ENCODE data around the gene HTR4. TPM values are rescaled to one million over a fixed set of nuclear protein-coding genes. Genes with fewer than 3 reads are reported as not detected.

Gene HTR4
- total RNA-seq, 1 experiment from 2014 or later = not detected

- Histone ChIP-seq H3K4me3 (ENCODE audit: low read depth, low read length, poor library complexity, severe bottlenecking) (no peak overlapping the region), H3K36me3 (ENCODE audit: insufficient read depth, low read length, poor library complexity, severe bottlenecking) (no peaks in the 10 kb centered on the region), H3K27ac (ENCODE audit: low read depth, low read length, poor library complexity, severe bottlenecking) (no peak overlapping the region), H3K4me1 (ENCODE audit: insufficient read depth, low read length, poor library complexity, severe bottlenecking) (no peaks in the 10 kb centered on the region), H3K27me3 (replicated peaks; ENCODE audit: insufficient read depth, low read depth, low read length, poor library complexity) (peaks cover 12% of the 10 kb centered on the region), H3K9me3 (ENCODE audit: low read depth, low read length, poor library complexity, severe bottlenecking) (no peaks in the 10 kb centered on the region)
- TF ChIP-seq, protein P1, sequence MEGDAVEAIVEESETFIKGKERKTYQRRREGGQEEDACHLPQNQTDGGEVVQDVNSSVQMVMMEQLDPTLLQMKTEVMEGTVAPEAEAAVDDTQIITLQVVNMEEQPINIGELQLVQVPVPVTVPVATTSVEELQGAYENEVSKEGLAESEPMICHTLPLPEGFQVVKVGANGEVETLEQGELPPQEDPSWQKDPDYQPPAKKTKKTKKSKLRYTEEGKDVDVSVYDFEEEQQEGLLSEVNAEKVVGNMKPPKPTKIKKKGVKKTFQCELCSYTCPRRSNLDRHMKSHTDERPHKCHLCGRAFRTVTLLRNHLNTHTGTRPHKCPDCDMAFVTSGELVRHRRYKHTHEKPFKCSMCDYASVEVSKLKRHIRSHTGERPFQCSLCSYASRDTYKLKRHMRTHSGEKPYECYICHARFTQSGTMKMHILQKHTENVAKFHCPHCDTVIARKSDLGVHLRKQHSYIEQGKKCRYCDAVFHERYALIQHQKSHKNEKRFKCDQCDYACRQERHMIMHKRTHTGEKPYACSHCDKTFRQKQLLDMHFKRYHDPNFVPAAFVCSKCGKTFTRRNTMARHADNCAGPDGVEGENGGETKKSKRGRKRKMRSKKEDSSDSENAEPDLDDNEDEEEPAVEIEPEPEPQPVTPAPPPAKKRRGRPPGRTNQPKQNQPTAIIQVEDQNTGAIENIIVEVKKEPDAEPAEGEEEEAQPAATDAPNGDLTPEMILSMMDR (conservative IDR thresholded peaks at IDR 0.05; ENCODE audit: low read depth, low read length) = no peak
- no peak for TF ChIP-seq EZH2 (IDR thresholded peaks at IDR 0.05; ENCODE audit: borderline replicate concordance, low read depth, low read length, poor library complexity, severe bottlenecking)
- ChIA-PET POLR2A (ENCODE audit: low non-redundant PET) (interaction anchor here (0.6 kb wide), 1 partner anchor 58 kb away, joined by 4 read pairs; no protein-coding TSS in a partner anchor), CTCF (no interaction called here)
- no TSS peak for BruUV-seq (replicated peaks)
- no peak for DNase-seq (ENCODE audit: low spot score)
- intact Hi-C loops (cut with micrococcal nuclease; ENCODE audit: unreplicated experiment) = no loop called here
Observed at GRCh38 chr5:148606296-148606695, 48.0 kb downstream of the HTR4 start.

DNA sequence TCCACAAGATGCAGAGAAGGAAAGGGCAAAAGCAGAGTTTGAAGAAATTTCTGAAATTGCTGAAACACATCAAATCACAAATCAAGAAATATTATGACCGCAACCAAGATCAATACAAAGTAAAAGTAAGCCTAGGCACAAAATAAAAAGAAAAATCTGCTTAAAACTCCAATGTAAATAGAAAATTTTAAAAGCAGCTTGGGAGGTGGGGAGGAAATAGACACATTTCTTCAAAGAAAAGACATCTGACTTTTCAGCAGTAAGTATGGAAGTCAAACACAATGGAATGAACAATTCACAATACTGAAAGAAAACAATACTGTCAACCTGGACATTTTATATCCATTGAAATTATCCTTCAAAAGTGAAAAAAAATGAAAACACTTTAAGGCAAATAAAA is 55.1 kb downstream of the HTR4 start:
- Histone ChIP-seq H3K9me3 (ENCODE audit: low read depth, low read length, poor library complexity, severe bottlenecking) (peaks cover 10% of the 10 kb centered on the region), H3K4me1 (ENCODE audit: insufficient read depth, low read length, poor library complexity, severe bottlenecking) (no peaks in the 10 kb centered on the region), H3K36me3 (ENCODE audit: insufficient read depth, low read length, poor library complexity, severe bottlenecking) (no peaks in the 10 kb centered on the region), H3K4me3 (ENCODE audit: low read depth, low read length, poor library complexity, severe bottlenecking) (no peak overlapping the region), H3K27me3 (replicated peaks; ENCODE audit: insufficient read depth, low read depth, low read length, poor library complexity) (peaks cover 6% of the 10 kb centered on the region), H3K27ac (ENCODE audit: low read depth, low read length, poor library complexity, severe bottlenecking) (no peak overlapping the region)
- intact Hi-C loops (cut with micrococcal nuclease; ENCODE audit: unreplicated experiment) = no loop called here
- CTCF ChIA-PET = no interaction called here
- POLR2A ChIA-PET (ENCODE audit: low non-redundant PET) = no interaction called here
- no peak for DNase-seq (ENCODE audit: low spot score)
- TF ChIP-seq, protein P1 (conservative IDR thresholded peaks at IDR 0.05; ENCODE audit: low read depth, low read length) = no peak
- TF ChIP-seq EZH2 (IDR thresholded peaks at IDR 0.05; ENCODE audit: borderline replicate concordance, low read depth, low read length, poor library complexity, severe bottlenecking) = no peak
- no TSS peak for BruUV-seq (replicated peaks)

DNA sequence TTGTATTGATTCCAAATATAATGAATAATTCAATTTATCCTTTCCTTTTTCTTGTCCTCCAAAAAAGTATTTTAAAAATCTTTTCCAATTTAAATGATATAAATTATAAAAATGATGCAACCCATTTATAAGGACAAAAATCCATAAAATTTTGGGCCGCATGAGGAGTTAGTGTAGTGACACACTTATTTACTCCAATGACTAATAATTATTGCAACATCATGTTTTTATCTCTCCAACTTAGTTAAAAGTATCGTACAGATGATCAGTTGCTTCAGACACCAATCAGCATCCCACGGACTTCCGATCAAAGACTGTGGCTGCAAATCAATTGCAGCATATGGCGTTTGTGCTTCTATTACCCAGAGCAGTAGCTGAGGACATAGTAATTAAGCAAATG is 58.6 kb downstream of the HTR4 start:
- intact Hi-C loops (cut with micrococcal nuclease; ENCODE audit: unreplicated experiment) = no loop called here
- ChIA-PET CTCF (no interaction called here), POLR2A (ENCODE audit: low non-redundant PET) (no interaction called here)
- TF ChIP-seq EZH2 (IDR thresholded peaks at IDR 0.05; ENCODE audit: borderline replicate concordance, low read depth, low read length, poor library complexity, severe bottlenecking) = no peak
- TF ChIP-seq, protein P1 (conservative IDR thresholded peaks at IDR 0.05; ENCODE audit: low read depth, low read length) = no peak
- Histone ChIP-seq H3K4me3 (ENCODE audit: low read depth, low read length, poor library complexity, severe bottlenecking) (no peak overlapping the region), H3K9me3 (ENCODE audit: low read depth, low read length, poor library complexity, severe bottlenecking) (peaks cover 10% of the 10 kb centered on the region), H3K36me3 (ENCODE audit: insufficient read depth, low read length, poor library complexity, severe bottlenecking) (no peaks in the 10 kb centered on the region), H3K4me1 (ENCODE audit: insufficient read depth, low read length, poor library complexity, severe bottlenecking) (no peaks in the 10 kb centered on the region), H3K27me3 (replicated peaks; ENCODE audit: insufficient read depth, low read depth, low read length, poor library complexity) (peaks cover 10% of the 10 kb centered on the region), H3K27ac (ENCODE audit: low read depth, low read length, poor library complexity, severe bottlenecking) (no peak overlapping the region)
- BruUV-seq (replicated peaks) = no TSS peak
- no peak for DNase-seq (ENCODE audit: low spot score)
